Heart right ventricle (tissue), 16 donors: ENCODE results near the gene MME. TPM values are rescaled to one million over a fixed set of nuclear protein-coding genes. Genes with fewer than 3 reads are reported as not detected.

Source experiments
- ATAC-seq, 8 donors: fragments of 200-7000 bp; cut with Tn5 transposase; one replicate each; pipeline ENCODE4 v1.9.1; 2020; ENCODE audit warnings: mild to moderate bottlenecking in 8 of 8, moderate library complexity in 8 of 8, moderate number of reproducible peaks in 1 of 8
- DNase-seq, 2 donors: peaks; one replicate each; pipeline ENCODE4 v3.0.0-alpha.2; 2020
- H3K27ac ChIP-seq, 10 donors: fragments of 200-600 bp; sonication (generic) in 2 of 10; one replicate each; pipeline versions ENCODE4 v1.5.0 to v1.8.0; 2020 to 2022; ENCODE audit warnings: mild to moderate bottlenecking in 3 of 10
- H3K27me3 ChIP-seq, 7 donors: fragments of 200-600 bp; one replicate each; pipeline ENCODE4 v1.8.0; 2021 to 2022; ENCODE audit warnings: mild to moderate bottlenecking in 2 of 7
- H3K36me3 ChIP-seq, 9 donors: fragments of 200-600 bp; sonication (generic) in 1 of 9; one replicate each; pipeline versions ENCODE4 v1.5.0 to v1.8.0; 2020 to 2022; ENCODE audit warnings: mild to moderate bottlenecking in 2 of 9
- H3K4me1 ChIP-seq, 9 donors: fragments of 200-600 bp; sonication (generic) in 1 of 9; one replicate each; pipeline versions ENCODE4 v1.5.0 to v1.8.0; 2020 to 2022; ENCODE audit warnings: mild to moderate bottlenecking in 4 of 9
- H3K4me3 ChIP-seq, 10 donors: fragments of 200-600 bp; sonication (generic) in 2 of 10; one replicate each; pipeline versions ENCODE4 v1.5.0 to v1.8.0; 2020 to 2022; ENCODE audit warnings: mild to moderate bottlenecking in 7 of 10, moderate library complexity in 2 of 10
- H3K9me3 ChIP-seq, 11 donors: fragments of 200-600 bp in 10 of 11; sonication (generic) in 2 of 11; one replicate each; pipeline versions ENCODE4 v1.5.0 to v1.8.0; 2013 to 2022; ENCODE audit warnings: mild to moderate bottlenecking in 2 of 11, control low read depth in 1 of 11, moderate library complexity in 1 of 11
- CTCF ChIP-seq, 9 donors: fragments of 200-600 bp; sonication (generic) in 2 of 9; IDR thresholded peaks; one replicate each; pipeline versions ENCODE4 v1.5.0 to v1.8.0; 2021 to 2022; ENCODE audit warnings: antibody characterized with exemption in 9 of 9, mild to moderate bottlenecking in 5 of 9, moderate library complexity in 1 of 9
- WGBS, 2 donors: extraction: QIAGEN DNeasy Blood & Tissue Kit; methylation state at CpG; one replicate each; pipeline ENCODE4 v1.1.7; 2013; ENCODE audit warnings: inconsistent platforms in 1 of 2; 5-methylcytosine and 5-hydroxymethylcytosine counted together
- intact Hi-C, 10 donors: fragments of 100-400 bp; cut with DNase I; formaldehyde crosslinking; loops; one replicate each; pipeline versions ENCODE4 v1.11.1 to v1.14.2; 2022
- polyA plus RNA-seq, 2 donors: library from polyadenylated mRNA; stranded (reverse); fragments of 200-250 nt; gene quantifications; one replicate each; pipeline ENCODE4 v1.2.3, GENCODE V29; 2013
- total RNA-seq, 10 donors: library from RNA; stranded (reverse); fragmentation: NEBNext Ultra II Directional in 3 of 10; extraction: Animal tissue kit (Norgen Biotek cat#: 25700) in 3 of 10; gene quantifications; one replicate each; pipeline versions ENCODE4 v1.2.1 to v1.2.4, GENCODE V29; 2021 to 2023
- donor health status: Arrhythmogenic right ventricular cardiomyopathy.
- donor health status: ischemic (EF 13 %, LVEDD 7.1; RV severe dilation, severe dysfunction).
- donor health status: healthy with polysubstance abuse.
- donor health status: DM: no; HTN: yes; CAD: no.
- donor health status: DM: no; HTN: no; CAD: no.
- donor health status: ischemic (EF 25% LVEDD 6.9; RV normal size, moderate dysfunction).
- donor health status: ischemic (EF 25% LVEDD 5.7; RV mildly dilated, moderate dysfunction).
- donor health status: healthy.
- donor health status: DM: yes; HTN: yes; CAD: no.
- donor health status: Ischemic cardiomyopathy.
- donor health status: ischemic (EF 35%, LVEDD 5.7; RV mildly dilated, moderate dysfunction).
- donor health status: nonischemic (EF 11% LVEDD 7.7; RV severe dilation, severe dysfunction).
- donor health status: DM: yes; HTN: yes; CAD: no.
- donor health status: PGD.
- donor health status: ischemic (EF 29% LVEDD 5.4; RV normal size, mild dysfunction).
- donor health status: nonischemic (EF 23%, LVEDD 6.1; RV moderate dilation, normal function).

MME gene
- total and polyA plus RNA-seq, 12 donors: 1.8 to 10.5 (median 6.1) TPM

- DNase-seq: no peak
- Histone ChIP-seq H3K4me1 (peaks cover 0 to 13% (median 0%) of the 10 kb centered on the region in 9 donors), H3K4me3 (no peak overlapping the region), H3K27ac (no peak overlapping the region), H3K9me3 (peaks cover 0 to 6% (median 0%) of the 10 kb centered on the region in 11 donors), H3K36me3 (no peaks in the 10 kb centered on the region), H3K27me3 (no peaks in the 10 kb centered on the region)
- ATAC-seq: no peak
- 80 to 94% methylated on average over 2 of the region's 2 CpGs for WGBS, 2 donors
- no peak for TF ChIP-seq CTCF (IDR thresholded peaks at IDR 0.05)
- intact Hi-C loops: no loop called here
These were observed 107.9 kb downstream of the MME start for GRCh38 chr3:155188031-155188430.

GRCh38 chr3:155189478-155189877 lies 109.4 kb downstream of the MME start:
- no peak for DNase-seq
- Histone ChIP-seq H3K27ac (no peak overlapping the region), H3K4me3 (no peak overlapping the region), H3K36me3 (no peaks in the 10 kb centered on the region), H3K9me3 (peaks cover 0 to 6% (median 0%) of the 10 kb centered on the region in 11 donors), H3K27me3 (no peaks in the 10 kb centered on the region), H3K4me1 (peaks cover 0 to 4% (median 0%) of the 10 kb centered on the region in 9 donors)
- intact Hi-C loops: no loop called here
- TF ChIP-seq CTCF (IDR thresholded peaks at IDR 0.05): no peak
- ATAC-seq: no peak
- 93 to 95% methylated on average over 4 of the region's 4 CpGs for WGBS, 2 donors

GRCh38 chr3:155190691-155191090 lies 110.6 kb downstream of the MME start:
- TF ChIP-seq CTCF (IDR thresholded peaks at IDR 0.05): no peak
- ATAC-seq (no peak), DNase-seq (no peak)
- no peak overlapping the region for H3K4me3 ChIP-seq
- no peak overlapping the region for H3K27ac ChIP-seq
- no peaks in the 10 kb centered on the region for H3K27me3 ChIP-seq
- no peaks in the 10 kb centered on the region for H3K4me1 ChIP-seq
- H3K9me3 ChIP-seq: peaks cover 0 to 6% (median 0%) of the 10 kb centered on the region in 11 donors
- H3K36me3 ChIP-seq: no peaks in the 10 kb centered on the region
- intact Hi-C loops: no loop called here

- intact Hi-C loops: no loop called here
- Histone ChIP-seq H3K27me3 (no peaks in the 10 kb centered on the region), H3K9me3 (peaks cover 0 to 6% (median 0%) of the 10 kb centered on the region in 11 donors), H3K27ac (no peak overlapping the region), H3K4me1 (no peaks in the 10 kb centered on the region), H3K36me3 (no peaks in the 10 kb centered on the region), H3K4me3 (no peak overlapping the region)
- ATAC-seq (no peak), DNase-seq (no peak)
- TF ChIP-seq CTCF (IDR thresholded peaks at IDR 0.05): no peak
- 67 to 71% methylated on average over 2 of the region's 2 CpGs for whole genome bisulfite sequencing, 2 donors
These were observed 113.0 kb downstream of the MME start for GRCh38 chr3:155192957-155193746.
